Measurements from ENCODE around the gene MICOS13.

DNA sequence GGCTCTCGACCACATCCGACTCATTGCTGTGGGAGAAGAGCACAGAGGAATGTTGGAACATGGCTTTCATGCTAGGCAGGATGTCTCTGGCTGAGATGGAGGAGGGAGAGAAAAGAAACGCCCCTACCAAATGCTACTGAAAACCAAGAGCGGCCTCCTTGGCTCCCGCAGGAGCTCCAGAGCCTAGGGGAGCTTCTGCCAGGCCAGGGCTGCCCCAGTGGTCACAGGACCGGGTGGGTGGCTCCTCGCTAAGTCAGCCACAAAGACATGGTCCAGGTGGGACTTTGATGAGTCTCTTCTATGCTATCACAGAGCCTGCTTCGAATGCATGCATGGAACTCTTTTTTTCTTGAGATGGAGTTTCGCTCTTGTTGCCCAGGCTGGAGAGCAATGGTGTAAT, 32.9 kb upstream of the MICOS13 start:
- no peak for TF ChIP-seq CREB1 (CRISPR knock-in tag; IDR thresholded peaks at IDR 0.05)
- TF ChIP-seq, protein P1, sequence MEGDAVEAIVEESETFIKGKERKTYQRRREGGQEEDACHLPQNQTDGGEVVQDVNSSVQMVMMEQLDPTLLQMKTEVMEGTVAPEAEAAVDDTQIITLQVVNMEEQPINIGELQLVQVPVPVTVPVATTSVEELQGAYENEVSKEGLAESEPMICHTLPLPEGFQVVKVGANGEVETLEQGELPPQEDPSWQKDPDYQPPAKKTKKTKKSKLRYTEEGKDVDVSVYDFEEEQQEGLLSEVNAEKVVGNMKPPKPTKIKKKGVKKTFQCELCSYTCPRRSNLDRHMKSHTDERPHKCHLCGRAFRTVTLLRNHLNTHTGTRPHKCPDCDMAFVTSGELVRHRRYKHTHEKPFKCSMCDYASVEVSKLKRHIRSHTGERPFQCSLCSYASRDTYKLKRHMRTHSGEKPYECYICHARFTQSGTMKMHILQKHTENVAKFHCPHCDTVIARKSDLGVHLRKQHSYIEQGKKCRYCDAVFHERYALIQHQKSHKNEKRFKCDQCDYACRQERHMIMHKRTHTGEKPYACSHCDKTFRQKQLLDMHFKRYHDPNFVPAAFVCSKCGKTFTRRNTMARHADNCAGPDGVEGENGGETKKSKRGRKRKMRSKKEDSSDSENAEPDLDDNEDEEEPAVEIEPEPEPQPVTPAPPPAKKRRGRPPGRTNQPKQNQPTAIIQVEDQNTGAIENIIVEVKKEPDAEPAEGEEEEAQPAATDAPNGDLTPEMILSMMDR (IDR thresholded peaks at IDR 0.05), result no peak
- no peak for TF ChIP-seq JUN (CRISPR knock-in tag; IDR thresholded peaks at IDR 0.05)
- TF ChIP-seq, protein P2, sequence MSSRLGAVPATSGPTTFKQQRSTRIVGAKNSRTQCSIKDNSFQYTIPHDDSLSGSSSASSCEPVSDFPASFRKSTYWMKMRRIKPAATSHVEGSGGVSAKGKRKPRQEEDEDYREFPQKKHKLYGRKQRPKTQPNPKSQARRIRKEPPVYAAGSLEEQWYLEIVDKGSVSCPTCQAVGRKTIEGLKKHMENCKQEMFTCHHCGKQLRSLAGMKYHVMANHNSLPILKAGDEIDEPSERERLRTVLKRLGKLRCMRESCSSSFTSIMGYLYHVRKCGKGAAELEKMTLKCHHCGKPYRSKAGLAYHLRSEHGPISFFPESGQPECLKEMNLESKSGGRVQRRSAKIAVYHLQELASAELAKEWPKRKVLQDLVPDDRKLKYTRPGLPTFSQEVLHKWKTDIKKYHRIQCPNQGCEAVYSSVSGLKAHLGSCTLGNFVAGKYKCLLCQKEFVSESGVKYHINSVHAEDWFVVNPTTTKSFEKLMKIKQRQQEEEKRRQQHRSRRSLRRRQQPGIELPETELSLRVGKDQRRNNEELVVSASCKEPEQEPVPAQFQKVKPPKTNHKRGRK (CRISPR knock-in tag; IDR thresholded peaks at IDR 0.05; ENCODE audit: borderline replicate concordance), result no peak
- no peak for TF ChIP-seq ZNF416 (CRISPR knock-in tag; IDR thresholded peaks at IDR 0.05)
- TF ChIP-seq, protein P3, sequence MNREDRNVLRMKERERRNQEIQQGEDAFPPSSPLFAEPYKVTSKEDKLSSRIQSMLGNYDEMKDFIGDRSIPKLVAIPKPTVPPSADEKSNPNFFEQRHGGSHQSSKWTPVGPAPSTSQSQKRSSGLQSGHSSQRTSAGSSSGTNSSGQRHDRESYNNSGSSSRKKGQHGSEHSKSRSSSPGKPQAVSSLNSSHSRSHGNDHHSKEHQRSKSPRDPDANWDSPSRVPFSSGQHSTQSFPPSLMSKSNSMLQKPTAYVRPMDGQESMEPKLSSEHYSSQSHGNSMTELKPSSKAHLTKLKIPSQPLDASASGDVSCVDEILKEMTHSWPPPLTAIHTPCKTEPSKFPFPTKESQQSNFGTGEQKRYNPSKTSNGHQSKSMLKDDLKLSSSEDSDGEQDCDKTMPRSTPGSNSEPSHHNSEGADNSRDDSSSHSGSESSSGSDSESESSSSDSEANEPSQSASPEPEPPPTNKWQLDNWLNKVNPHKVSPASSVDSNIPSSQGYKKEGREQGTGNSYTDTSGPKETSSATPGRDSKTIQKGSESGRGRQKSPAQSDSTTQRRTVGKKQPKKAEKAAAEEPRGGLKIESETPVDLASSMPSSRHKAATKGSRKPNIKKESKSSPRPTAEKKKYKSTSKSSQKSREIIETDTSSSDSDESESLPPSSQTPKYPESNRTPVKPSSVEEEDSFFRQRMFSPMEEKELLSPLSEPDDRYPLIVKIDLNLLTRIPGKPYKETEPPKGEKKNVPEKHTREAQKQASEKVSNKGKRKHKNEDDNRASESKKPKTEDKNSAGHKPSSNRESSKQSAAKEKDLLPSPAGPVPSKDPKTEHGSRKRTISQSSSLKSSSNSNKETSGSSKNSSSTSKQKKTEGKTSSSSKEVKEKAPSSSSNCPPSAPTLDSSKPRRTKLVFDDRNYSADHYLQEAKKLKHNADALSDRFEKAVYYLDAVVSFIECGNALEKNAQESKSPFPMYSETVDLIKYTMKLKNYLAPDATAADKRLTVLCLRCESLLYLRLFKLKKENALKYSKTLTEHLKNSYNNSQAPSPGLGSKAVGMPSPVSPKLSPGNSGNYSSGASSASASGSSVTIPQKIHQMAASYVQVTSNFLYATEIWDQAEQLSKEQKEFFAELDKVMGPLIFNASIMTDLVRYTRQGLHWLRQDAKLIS (CRISPR knock-in tag; IDR thresholded peaks at IDR 0.05; ENCODE audit: borderline replicate concordance), result no peak
